WI38 (cell line): Measurements from ENCODE around the gene NPLOC4.

Experiments
- H3K4me3 ChIP-seq: 2 replicates; pipeline ENCODE4 v1.5.1; 2011; ENCODE audit warnings: low read depth, mild to moderate bottlenecking, control low read depth, low read length
- CTCF ChIP-seq: IDR thresholded peaks from 2 replicates; pipeline ENCODE4 v1.5.1; 2012; ENCODE audit warnings: low read depth, mild to moderate bottlenecking, control low read depth, low read length

Gene NPLOC4

GRCh38 chr17:81514489-81514738, 122.5 kb downstream of the NPLOC4 start:
- peak overlapping the region; percentile 59 for H3K4me3 ChIP-seq
- TF ChIP-seq CTCF: no peak

- peak overlapping the region; percentile 59 for H3K4me3 ChIP-seq
- TF ChIP-seq CTCF: no peak
Measured at GRCh38 chr17:81513753-81514488, 123.0 kb downstream of the NPLOC4 start.

- H3K4me3 ChIP-seq: peak overlapping the region; percentile 59
- TF ChIP-seq CTCF: no peak
Measured at GRCh38 chr17:81513372-81513752, 123.5 kb downstream of the NPLOC4 start.

- peak within 1 kb of the TSS; percentile 95 for H3K4me3 ChIP-seq
- TF ChIP-seq CTCF: no peak
Measured at GRCh38 chr17:81512562-81513371, 124.1 kb downstream of the NPLOC4 start, which contains the start of gene ACTG1. ACTG1 (minus strand) TSS chr17:81512799; CDS start chr17:81512354, 445 bp downstream.

GRCh38 chr17:81511804-81512561, 124.9 kb downstream of the NPLOC4 start:
- no peak for TF ChIP-seq CTCF
- peak overlapping the region; percentile 95 for H3K4me3 ChIP-seq

GRCh38 chr17:81511554-81511803, 125.4 kb downstream of the NPLOC4 start:
- H3K4me3 ChIP-seq: peak overlapping the region; percentile 95
- TF ChIP-seq CTCF: no peak
